ENCODE data around the gene PDK2.
"Not testable (repeated sequence)": the region's sequence is repeated elsewhere in the genome, so short reads cannot be mapped to it uniquely, and the experiment has no call there.

PDK2 gene

GRCh38 chr17:50059256-50059655, 35.9 kb upstream of the PDK2 start:
- no peak for DNase-seq

GRCh38 chr17:50059759-50060273, 35.3 kb upstream of the PDK2 start:
- no peak for DNase-seq

DNA sequence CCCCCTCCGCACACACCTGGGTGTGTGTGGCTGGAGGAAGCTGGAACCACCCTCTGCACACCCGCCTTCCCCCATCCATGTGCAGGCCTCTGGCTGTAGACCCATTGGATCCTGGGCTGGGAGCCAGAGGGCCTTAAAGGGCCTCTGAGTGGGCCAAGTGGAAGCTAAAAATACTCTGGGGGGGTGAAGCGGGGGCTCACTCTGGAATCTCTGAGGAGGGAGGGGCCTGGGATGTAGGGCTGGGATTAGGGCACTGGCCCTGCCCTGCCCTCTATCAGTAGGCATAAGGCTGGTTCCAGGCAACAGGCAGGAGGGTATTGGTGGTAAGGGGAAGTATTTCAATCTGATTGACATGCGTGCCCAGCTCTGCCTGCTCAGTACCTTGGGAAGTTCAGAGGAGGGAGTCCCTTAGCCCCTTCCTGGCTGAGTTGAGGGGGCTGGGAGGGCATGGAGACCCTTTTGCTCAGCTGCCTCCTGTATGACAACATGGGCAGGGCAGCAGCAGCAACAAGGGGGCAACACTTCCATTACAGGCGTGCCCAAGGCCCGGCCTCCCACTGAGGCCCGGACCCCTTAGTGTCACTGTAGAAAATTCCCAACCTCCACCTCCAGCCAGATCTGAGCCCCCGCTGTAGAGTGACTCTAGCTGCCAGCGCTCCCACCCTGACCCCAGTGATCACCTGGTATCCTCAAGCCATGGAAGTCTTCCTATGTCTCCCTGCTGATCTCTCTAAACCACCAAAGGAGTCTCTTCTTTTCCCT, 34.0 kb upstream of the PDK2 start:
- no peak for DNase-seq

DNA sequence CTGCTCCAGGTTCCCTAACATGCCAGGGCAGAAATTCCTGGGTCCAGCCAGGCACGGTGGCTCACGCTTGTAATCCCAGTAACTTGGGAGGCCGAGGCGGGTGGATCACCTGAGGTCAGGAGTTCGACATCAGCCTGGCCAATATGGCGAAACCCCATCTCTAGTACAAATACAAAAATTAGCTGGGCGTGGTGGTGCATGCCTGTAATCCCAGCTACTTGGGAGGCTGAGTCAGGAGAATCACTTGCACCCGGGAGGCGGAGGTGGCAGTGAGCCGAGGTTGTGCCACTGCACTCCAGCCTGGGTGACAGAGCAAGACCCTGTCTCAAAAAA, 33.5 kb upstream of the PDK2 start:
- DNase-seq, result not testable (repeated sequence)

- DNase-seq, result peak; percentile 30
These were observed 32.6 kb upstream of the PDK2 start for GRCh38 chr17:50062293-50063243.

- DNase-seq, result no peak
These were observed 31.4 kb upstream of the PDK2 start for GRCh38 chr17:50063561-50064252.

DNA sequence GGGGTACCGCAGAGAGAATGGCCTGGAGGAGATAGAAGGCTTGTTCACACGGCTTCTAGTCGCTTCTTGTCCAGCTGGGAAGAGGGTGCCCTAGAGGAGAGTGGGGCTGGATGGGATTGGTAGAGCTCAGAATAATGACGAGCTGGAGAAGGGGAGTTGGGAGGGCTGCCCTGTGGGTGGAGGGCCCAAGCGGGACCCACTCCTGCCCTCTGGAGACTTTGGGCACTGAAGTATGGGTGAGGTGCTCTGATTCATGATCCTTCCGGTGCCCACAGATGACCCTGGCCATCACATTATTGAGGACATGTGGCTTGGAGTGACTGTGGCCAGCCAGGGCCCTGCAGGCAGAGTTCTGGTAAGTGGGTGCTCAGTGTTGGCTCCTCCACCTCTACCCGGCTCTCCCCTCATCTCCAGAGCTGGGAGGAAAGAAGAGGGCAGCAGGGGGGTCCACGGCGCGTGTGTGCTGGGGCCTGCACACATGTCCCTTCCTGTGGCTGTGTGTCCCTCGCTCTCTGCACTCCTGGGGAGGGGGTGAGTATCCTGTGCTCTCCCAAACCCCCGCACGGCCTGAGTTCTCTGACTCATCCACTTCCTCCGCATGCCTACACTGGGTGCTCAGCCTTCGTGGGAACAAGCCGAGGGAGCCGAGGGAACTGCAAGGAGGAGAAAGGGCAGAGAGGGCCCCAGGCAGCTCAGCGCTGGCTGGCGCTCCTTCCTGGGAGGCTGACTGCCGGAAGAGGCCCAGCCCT, 30.7 kb upstream of the PDK2 start:
- peak; percentile 19 for DNase-seq

DNA sequence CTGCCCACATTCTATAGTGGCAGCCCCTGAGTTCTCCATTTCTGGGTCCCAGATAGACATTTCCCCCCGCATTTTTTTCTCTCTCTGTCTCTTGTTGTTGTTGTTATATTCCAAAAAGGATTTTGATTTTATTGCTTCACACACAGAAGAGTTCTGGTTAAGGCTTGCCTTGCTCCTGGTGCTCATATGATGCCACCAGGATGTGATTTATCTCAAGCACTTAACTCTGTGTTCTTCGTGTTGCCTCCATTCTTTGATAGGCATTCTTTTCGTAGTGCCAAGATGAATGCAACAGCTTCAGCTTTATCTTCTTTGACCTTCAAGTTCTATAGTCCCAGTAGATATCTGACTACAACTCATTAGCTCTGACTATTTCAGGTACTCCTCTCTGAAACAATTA, 30.1 kb upstream of the PDK2 start:
- DNase-seq, result no peak

GRCh38 chr17:50066995-50067394, 28.2 kb upstream of the PDK2 start:
- no peak for DNase-seq

- DNase-seq, result no peak
These were observed 27.2 kb upstream of the PDK2 start for GRCh38 chr17:50067996-50068395.

DNA sequence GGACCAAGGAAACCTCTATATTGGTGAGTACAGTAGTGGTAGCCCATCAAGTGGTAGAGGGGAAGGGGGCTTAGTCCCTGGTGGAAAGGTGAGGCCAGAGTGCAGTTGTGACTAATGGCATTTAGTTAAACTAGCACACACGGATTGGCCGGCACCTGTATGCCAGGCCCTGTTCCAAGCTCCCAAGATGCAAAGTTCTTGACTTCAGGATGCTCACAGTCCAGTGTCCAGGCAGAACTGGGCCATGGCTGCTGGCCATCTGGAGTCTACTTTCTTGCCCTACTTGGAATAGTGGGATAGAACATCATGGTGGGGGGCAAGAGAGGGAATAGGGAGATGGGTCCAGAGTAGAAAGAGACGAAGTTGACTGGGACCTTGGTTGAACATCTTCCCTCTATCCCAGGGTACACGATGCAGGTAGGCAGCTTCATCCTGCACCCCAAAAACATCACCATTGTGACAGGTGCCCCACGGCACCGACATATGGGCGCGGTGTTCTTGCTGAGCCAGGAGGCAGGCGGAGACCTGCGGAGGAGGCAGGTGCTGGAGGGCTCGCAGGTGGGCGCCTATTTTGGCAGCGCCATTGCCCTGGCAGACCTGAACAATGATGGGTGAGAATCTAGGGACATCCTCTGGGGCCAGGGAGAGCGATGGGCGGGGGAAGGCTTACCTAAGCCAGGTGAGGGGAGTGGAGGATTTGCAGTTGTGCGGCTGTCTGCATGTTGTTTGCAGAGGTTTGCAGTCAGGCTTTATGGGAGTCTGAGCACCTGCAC, 24.1 kb upstream of the PDK2 start:
- DNase-seq, result no peak

DNA sequence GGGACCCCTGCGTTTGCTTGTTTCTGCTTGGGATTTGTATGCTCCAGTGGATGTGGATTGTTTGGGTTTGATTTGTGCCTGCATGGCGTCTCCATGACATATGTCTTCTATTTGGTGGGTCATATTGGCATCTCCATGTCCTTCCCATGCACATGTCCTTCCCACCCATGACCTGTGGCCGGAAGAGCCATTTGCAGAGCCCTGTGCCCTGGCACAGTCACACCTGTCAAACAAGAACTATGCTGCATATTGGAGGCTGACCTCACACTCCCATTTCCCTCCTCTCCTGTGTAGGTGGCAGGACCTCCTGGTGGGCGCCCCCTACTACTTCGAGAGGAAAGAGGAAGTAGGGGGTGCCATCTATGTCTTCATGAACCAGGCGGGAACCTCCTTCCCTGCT, 23.5 kb upstream of the PDK2 start:
- no peak for DNase-seq

- no peak for DNase-seq
These were observed 23.0 kb upstream of the PDK2 start for GRCh38 chr17:50072130-50072529.

DNA sequence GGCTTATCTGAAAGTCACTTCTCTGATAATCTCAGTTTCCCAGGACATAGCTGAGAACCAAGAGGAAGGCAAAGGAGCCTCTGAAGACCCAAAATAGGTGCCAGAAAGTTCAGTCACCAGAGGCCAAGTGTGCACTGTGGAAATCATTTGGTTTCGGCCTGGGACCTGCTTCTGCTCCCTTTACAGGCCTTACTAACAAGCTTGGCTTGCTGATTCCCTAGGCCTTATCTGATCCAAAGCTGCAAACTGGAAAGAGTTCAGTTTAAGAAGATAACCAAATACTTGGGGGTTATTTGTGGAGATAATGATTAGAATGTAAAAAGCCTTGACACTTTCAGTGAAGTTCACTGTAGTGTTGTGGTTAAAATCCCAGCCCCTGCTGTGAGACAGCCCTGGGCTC, 22.2 kb upstream of the PDK2 start:
- DNase-seq, result no peak

DNA sequence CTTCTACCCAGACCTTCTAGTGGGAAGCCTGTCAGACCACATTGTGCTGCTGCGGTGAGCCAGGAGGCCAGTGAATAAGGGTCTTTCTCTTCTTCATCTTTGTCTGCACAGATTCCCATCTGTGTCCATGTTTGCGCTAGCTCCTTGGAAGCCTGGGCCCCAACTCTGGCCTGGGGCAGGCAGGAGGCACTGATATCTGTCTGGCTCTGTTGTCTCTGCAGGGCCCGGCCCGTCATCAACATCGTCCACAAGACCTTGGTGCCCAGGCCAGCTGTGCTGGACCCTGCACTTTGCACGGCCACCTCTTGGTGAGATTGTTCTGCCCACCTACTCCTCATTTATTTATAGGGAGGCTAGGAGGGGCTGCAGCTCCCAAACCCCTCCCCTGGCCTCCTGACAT, 20.9 kb upstream of the PDK2 start:
- no peak for DNase-seq

DNA sequence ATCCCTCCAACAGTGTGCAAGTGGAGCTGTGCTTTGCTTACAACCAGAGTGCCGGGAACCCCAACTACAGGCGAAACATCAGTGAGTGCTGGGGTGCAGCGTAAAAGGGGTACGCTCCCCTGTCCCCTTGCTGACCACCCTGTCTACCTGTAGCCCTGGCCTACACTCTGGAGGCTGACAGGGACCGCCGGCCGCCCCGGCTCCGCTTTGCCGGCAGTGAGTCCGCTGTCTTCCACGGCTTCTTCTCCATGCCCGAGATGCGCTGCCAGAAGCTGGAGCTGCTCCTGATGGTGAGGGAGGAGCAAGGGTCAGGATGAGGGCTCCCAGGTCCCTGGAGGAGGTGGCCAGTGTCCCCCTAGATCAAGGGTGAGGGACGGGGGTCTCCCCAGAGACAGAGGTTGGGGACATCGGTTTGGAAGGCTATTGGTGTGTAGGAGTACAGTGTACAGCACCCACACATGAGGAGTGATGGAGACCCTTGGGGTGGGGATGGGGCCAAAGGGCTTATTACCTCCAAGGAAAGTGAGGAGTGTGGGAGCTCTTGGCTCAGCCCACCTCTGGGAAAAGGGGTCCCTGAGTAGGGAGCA, 19.6 kb upstream of the PDK2 start:
- no peak for DNase-seq

DNA sequence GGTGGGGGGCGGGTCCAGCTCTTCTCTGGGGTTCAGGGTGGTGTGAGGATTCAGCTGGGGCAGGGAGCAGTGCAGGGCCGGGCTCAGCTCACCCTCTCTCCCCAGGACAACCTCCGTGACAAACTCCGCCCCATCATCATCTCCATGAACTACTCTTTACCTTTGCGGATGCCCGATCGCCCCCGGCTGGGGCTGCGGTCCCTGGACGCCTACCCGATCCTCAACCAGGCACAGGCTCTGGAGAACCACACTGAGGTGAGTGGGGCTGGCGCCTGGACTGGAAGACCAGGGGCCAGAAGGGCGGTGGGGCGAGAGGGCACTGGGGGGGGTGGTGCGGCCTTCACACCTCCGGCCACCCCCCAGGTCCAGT, 18.9 kb upstream of the PDK2 start:
- DNase-seq, result no peak

GRCh38 chr17:50076591-50077235, 18.4 kb upstream of the PDK2 start:
- no peak for DNase-seq

DNA sequence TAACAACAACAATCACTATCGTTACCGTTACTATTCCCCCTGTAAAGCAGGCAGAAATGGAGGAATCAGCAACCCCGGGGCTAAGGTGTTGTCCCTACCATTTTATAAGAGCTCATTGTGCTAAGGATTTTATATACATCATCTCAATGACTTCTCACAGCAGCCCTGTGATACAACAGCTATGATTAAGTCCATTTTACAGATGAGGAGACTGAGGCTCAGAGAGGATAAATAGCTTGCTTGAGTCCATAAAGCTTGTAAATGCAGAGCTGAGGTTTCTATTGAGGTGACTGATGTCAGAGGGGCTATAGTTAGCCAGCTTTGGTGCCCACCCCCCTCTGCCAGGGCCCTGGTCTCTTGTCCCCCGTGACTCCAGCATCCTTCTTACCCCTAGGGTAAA, 16.7 kb upstream of the PDK2 start:
- no peak for DNase-seq

- no peak for DNase-seq
These were observed 15.6 kb upstream of the PDK2 start for GRCh38 chr17:50079334-50080095.
